ENCODE data around the gene MDH1. TPM values are rescaled to one million over a fixed set of nuclear protein-coding genes. Genes with fewer than 3 reads are reported as not detected.

The MDH1 gene
- total and polyA plus RNA-seq, 9 of the 15 experiments (the other 6 are each of a cell fraction or from before 2014, with no cell fraction given): 191 to 1,225 (median 284) TPM

GRCh38 chr2:63539416-63540162 is 49.2 kb upstream of the MDH1 start:
- Histone ChIP-seq H3K27me3 (ENCODE audit: control insufficient read depth in 2 of 2, insufficient read depth in 2 of 2, low read length in 2 of 2) (no peaks in the 10 kb centered on the region), H3K9ac (ENCODE audit: insufficient read depth in 1 of 2, low read depth in 2 of 2, low read length in 2 of 2) (no peak overlapping the region), H3K36me3 (ENCODE audit: control insufficient read depth, insufficient read depth, low read length) (no peaks in the 10 kb centered on the region), H3K4me1 (replicated peaks in 1 of 2; ENCODE audit: control insufficient read depth in 2 of 2, insufficient read depth in 2 of 2, low read length in 2 of 2) (no peaks in the 10 kb centered on the region), H2AFZ (ENCODE audit: low read depth, low read length) (no peak overlapping the region), H3K4me3 (no peak overlapping the region), H3K4me2 (ENCODE audit: insufficient read depth, low read length) (no peak overlapping the region), H3K9me1 (ENCODE audit: control insufficient read depth, insufficient read depth, low read length) (no peaks in the 10 kb centered on the region), H4K20me1 (replicated peaks; ENCODE audit: control insufficient read depth, insufficient read depth, low read length) (no peaks in the 10 kb centered on the region), H3K79me2 (ENCODE audit: control insufficient read depth, insufficient read depth, low read length) (no peaks in the 10 kb centered on the region), H3K27ac (ENCODE audit: extremely low read depth, low read depth, low read length) (no peak overlapping the region), H3K9me3 (replicated peaks; ENCODE audit: control insufficient read depth, insufficient read depth, low read depth, low read length) (no peaks in the 10 kb centered on the region)
- DNase-seq (ENCODE audit: extremely low read depth in 1 of 4, low spot score in 3 of 4): peak in 1 of 4 experiments; percentile 17
- TF ChIP-seq ZMIZ1 (IDR thresholded peaks at IDR 0.05; ENCODE audit: low read depth in 2 of 2, low read length in 2 of 2): no peak
- 0 out of 2 replicates have a peak, but pooled peaks have one; percentile 20 for TF ChIP-seq ATF3 (IDR thresholded peaks at IDR 0.05)
- no peak for TF ChIP-seq ATF3 (CRISPR knock-in tag; conservative IDR thresholded peaks at IDR 0.05)
- TF ChIP-seq FOSL1 (tag; conservative IDR thresholded peaks at IDR 0.05): peak; percentile 35
- TF ChIP-seq JUND (IDR thresholded peaks at IDR 0.05; ENCODE audit: borderline replicate concordance, low read depth, low read length): no peak
- TF ChIP-seq JUND (tag; IDR thresholded peaks at IDR 0.05; ENCODE audit: borderline replicate concordance, low read depth, low read length): peak; percentile 21; the same call in 1 of the 3 replicates
- no TSS peak for BruUV-seq (replicated peaks)
- intact Hi-C loops (cut with micrococcal nuclease): loop anchor here (10.0 kb wide), 1 partner anchor 465 kb away; no protein-coding TSS in a partner anchor
- 10% methylated on average over 6 of the region's 6 CpGs for WGBS (ENCODE audit: insufficient coverage, low coverage, missing lambda C conversion rate)
- FAIRE-seq: no peak
- ATAC-seq: no peak
- ChIA-PET CTCF (ENCODE audit: low intra/inter-chr PET ratio) (no interaction called here), POLR2A (no interaction called here)
- in situ Hi-C loops (cut with MboI): no loop called here

Measured in K562 (cell line).